ENCODE measurements around the gene BFSP1.

BFSP1 gene

DNA sequence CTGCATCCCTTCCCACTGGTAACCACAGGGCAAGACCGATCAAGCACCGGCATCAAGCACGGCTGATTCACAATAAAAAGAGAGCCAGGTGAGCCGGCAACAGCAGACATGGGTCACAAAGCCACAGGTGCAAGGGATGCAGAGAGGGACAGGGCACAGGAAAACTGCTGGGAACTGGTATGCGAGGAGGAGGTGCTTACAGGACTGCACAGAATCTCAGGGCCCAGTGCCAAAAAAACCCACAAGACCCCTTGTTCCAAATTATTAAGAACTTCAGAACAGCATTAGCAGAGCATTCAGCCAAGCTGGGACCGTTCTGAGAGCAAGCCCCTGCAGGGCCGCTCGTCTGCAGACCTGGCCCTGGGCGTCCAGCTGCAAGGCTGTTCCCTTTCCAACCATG lies 35.4 kb downstream of the BFSP1 start:
- DNase-seq = no peak

DNA sequence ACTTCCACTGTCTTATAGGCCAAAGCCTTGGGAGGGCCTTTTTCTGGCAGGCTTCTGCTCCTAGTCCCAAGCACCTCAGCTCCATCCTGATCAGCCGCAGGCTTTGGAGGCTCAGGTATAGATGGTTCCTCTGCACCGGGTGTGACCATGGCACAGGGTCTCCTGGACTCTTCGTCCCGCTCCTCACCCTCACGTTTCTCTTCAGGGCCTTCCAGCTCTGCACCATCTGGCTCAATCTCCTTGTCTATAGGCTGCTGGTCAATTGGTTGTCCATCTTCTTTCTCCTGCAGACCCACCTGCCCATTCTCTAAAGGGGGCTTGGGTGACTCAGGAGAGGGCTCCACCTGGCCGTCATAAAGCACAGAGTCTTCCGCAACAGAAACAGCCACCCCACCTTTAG lies 37.0 kb downstream of the BFSP1 start:
- DNase-seq = no peak

DNA sequence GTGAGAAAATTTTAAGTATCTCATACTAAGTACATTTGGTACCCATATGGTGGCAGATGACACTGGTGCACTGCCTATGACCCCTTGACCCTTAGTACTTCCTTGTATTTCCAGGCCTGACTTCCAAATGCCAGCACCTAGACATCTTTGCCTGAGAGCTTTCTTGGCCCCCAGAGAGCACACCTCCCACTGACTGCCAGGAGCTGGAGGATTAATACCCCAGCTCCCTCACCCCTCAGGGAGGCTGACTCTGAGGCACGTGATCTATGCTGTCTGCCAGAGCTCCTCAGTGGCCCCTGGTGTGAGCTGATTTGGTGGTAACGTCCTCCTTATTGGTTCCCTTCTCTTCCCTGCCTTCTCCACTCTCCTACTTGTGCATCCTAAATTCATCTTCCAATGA lies 38.0 kb downstream of the BFSP1 start:
- no peak for DNase-seq

DNA sequence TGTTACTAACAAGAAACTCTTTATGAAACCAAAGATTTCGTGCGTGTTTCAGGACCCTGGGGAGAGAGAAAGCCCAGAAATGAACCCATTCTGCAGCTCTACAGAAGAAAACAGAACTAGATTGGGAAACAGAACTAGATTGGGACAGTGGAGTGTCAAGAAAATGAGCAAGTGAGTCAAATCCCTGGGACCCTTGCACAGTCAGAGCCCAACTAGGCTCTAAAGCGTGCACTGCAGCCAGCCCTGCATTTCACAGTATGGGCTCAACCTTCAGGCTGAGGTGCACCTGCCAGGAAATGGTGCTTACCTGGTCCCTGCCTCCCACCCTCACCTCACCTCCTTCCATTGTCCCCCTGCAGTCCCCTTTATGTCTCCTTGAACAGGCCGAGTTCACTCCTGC lies 39.7 kb downstream of the BFSP1 start:
- no peak for DNase-seq

GRCh38 chr20:17491041-17491440 lies 40.1 kb downstream of the BFSP1 start:
- DNase-seq = no peak

DNA sequence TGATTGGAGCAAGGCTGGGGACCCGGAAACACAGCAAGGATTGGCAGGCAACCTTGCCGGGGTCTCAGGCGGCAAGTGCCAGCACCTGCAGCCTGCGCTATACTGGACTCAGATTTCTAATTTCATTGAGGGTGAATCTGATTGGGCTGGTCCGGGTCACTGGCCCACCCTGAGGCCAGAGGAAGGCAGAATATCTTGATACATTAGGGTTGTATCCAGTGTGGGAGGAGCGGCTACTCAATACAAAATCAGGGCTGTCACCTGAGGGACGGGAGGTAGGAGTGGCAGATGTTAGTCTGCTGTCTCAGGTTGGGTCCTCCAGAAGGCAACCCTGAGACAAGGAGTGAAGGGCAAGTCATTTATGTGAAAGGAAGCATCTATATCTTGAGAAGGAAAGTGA lies 40.7 kb downstream of the BFSP1 start:
- no peak for DNase-seq

DNA sequence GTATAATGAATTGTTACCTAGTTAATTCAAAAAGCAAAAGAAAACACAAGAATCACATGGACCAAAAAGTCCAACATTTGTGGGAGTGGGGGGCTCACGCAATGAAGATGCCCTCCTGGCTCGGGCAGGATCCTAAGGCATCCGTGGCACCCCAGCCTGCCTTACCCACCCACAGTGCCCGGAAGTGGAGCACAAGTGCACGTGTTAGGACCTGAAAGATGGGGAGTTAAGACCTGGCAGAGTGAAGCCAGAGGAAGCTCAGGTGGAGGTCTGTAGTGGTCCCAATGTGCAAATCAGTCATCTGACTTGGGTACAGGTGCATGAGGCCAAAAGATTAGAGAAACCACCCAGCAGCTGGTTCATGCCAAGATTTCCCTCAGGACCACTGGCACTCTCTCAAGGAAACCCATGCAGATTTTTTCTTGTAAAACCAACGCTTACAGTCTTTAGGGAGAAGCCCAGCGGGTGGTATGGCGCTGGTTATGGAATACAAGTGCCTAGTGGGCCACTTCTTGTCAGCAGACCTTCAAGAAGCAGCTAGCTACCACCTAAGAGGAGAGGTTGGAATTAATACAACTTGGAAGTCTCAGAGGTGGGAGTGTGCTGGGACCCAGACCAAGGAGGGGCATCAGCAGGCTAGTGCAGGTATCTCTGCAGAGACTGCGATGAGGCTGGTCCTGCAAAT lies 42.1 kb downstream of the BFSP1 start:
- no peak for DNase-seq

DNA sequence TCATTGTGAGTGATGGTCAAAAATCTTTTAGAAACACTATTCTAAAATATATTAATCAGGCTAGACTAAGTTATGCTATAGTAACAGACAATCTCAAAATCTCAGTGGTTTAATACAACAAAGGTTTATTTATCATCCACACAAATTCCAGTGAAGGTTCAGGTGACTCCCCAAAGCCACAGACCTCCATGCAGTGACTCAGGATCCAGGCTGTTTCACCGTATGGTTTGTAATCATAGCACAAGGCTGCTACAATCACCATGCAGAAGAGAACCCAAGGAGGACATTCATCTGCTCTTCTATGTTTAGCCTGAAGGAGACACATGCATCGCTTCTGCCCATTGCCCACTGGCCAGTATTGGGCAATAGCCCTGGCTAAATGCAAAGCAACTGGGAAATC lies 46.2 kb downstream of the BFSP1 start:
- DNase-seq = no peak

- DNase-seq = no peak
These were observed 48.6 kb downstream of the BFSP1 start for GRCh38 chr20:17482536-17482935.

DNA sequence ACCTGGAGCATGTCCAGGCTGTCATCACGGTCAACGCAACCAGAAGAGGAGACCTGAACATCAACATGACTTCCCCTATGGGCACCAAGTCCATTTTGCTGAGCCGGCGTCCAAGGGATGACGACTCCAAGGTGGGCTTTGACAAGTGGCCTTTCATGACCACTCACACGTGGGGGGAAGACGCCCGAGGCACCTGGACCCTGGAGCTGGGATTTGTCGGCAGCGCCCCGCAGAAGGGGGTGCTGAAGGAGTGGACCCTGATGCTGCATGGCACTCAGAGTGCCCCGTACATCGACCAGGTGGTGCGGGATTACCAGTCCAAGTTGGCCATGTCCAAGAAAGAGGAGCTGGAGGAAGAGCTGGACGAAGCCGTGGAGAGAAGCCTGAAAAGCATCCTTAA lies 49.5 kb downstream of the BFSP1 start:
- DNase-seq = no peak

GRCh38 chr20:17480696-17481095 lies 50.5 kb downstream of the BFSP1 start:
- DNase-seq = no peak

DNA sequence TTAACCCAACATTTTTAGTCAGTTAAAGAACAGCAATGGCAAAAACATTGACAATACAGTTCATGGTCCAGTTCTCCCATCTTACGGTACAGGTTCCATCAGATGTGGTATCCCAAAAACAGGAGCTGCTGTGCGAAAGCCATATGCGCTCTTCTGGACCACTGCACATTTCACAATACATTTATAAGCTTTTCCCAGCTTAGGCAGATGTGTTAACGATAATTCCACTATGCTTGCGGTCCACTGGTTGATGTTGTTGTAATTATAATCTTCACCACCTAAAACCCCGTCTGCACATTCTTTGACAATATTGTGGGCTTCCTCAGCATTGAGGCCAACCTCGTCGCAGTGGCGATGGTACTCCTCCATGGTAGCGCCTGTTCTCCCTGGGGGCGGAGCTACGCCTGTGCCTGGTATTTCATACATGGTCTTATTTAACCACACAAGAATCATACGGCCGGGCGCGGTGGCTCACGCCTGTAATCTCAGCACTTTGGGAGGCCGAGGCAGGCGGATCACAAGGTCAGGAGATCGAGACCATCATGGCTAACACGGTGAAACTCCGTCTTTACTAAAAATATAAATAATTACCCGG lies 52.0 kb downstream of the BFSP1 start:
- DNase-seq = no peak

DNA sequence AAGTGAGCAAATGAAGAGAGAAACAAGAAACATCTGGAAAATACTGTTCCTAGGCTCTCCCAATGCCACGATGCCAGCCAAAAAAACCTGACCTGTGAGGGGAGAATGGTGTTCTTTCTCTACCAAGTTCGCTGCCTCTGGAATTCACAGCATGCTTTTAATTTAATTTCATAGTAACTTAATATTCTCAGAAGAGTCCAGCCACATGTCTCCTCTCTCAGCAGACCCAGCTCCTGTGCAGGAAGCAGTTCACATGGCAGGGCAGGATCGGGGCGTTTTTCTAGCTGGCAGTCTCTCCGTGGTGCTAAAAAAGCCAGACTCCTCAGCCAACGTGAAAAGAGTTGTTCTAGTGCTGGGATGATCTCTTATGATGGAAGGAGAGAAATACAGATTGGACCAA lies 57.5 kb downstream of the BFSP1 start:
- DNase-seq = no peak

GRCh38 chr20:17471606-17472187 lies 59.5 kb downstream of the BFSP1 start:
- no peak for DNase-seq

GRCh38 chr20:17470973-17471372 lies 60.2 kb downstream of the BFSP1 start:
- DNase-seq = no peak

DNA sequence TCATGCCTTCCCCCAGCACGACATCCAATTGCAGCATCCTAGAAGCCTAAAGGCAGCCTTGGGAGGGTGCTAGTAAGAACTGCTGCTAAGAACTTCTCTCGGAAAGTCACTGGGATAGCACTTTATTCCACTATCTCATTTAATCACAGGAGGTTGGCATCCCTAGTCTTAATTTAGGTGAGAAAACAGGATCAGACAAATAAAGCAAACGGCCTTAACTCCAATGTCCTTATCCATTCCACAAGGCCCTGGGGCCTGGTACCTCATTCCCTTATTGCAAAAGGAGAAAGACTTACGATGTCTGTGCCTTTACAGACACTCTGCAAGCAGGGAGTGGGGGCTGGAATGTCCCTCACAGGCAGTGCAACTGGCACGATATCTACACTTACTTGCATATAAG lies 60.7 kb downstream of the BFSP1 start:
- no peak for DNase-seq

DNA sequence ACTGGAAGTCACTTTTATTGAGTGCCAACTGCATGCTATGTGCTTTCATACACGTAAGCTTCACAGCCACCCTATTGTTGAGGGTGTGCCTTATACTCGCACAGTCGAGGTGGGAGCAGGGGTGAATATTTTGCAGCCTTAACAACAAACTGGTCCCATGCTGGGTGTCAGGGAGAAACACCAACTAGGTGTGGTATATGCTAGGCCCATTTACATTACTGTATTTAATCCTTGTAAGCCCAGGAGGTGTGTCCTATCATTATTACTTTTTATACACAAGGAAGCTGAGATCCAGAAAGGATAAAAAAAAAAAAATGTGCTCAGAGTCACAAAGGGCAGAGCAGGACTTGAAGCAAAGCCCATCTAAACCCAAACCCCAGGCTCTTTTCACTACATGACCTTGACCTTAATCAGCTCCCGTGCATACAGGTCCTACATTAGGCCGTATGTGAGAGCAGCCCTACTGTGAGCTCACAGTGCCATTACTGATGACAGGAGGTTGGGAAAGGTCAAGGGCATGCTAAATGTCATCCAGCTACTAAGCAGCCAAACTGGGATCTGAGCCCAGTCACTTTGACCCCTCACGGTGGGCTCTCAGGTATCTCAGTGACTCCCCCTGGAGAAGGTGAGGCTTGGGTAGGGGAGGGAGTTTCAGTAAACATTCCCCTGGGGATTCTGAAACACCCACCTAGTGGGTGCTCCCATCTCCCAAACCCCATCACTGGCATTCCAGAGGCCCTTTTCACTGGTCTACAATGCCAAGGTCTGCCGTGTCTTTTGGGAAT lies 61.7 kb downstream of the BFSP1 start:
- DNase-seq = no peak

- no peak for DNase-seq
These were observed 62.9 kb downstream of the BFSP1 start for GRCh38 chr20:17468073-17468840.

- no peak for DNase-seq
These were observed 64.0 kb downstream of the BFSP1 start for GRCh38 chr20:17467120-17467655.

DNA sequence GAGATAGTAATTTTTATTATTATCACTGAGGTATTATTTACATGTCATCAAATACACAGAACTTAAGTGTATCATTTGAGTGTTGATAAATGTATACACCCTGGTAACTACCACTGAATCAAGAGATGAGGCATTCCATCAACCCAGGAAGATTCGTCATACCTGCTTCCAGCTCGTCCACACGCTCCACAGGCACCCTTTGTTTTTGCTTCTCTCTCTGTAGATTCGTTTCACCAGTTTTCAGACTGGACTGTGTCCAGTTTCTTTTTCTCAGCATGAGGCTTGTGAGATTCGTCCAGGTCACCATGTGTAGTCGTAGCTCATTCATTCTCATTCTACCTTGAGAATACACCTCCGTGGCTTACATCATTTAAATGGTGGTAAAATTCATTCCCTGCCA lies 64.5 kb downstream of the BFSP1 start:
- no peak for DNase-seq

GRCh38 chr20:17465236-17465635 lies 65.9 kb downstream of the BFSP1 start:
- DNase-seq = no peak

DNA sequence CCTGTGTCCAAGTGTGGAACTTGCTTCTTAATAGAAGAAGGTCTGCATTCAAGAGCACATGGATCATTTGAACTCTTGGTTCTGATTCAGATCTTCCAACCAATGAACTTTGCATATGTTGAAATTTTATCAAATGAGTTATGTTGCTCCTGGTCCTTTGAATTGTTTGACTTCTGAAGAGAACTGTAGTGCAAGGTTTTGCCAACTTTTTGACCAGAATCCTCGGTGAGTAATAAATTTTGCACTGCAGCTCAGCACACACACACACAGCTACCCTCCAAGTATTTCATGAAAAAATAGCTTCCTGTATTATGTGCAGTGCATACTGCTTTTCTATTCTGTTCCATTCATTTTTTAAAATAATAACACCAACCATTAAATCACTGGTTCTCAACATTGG lies 67.5 kb downstream of the BFSP1 start:
- DNase-seq = no peak

- DNase-seq = no peak
These were observed 69.2 kb downstream of the BFSP1 start for GRCh38 chr20:17461941-17462340.
